Pancreas (tissue), 10 donors: Measurements from ENCODE around the gene IFITM10. TPM values are rescaled to one million over a fixed set of nuclear protein-coding genes. Genes with fewer than 3 reads are reported as not detected.

Source experiments
- ATAC-seq, 4 donors: fragments of 200-7000 bp; cut with Tn5 transposase; one replicate each; pipeline versions ENCODE4 v1.8.0 to v1.9.1; 2020; ENCODE audit warnings: mild to moderate bottlenecking in 4 of 4, moderate library complexity in 4 of 4
- DNase-seq, 6 donors: peaks; one replicate each; pipeline ENCODE4 v3.0.0-alpha.2; 2020
- FAIRE-seq: peaks from 2 replicates; lab custom pipeline; 2012; peaks lifted over from hg19 to GRCh38; lab: Jason Lieb, UNC
- H3K27ac ChIP-seq, 4 donors: fragments of 200-600 bp; sonication (generic); 1 replicate in 3 of 4; 2 replicates in 1 of 4; pipeline versions ENCODE4 v1.5.0 to v1.8.0; 2020
- H3K27me3 ChIP-seq, 4 donors: fragments of 200-600 bp; one replicate each; pipeline ENCODE4 v1.8.0; 2021
- H3K36me3 ChIP-seq, 3 donors: fragments of 200-600 bp; sonication (generic) in 1 of 3; one replicate each; pipeline versions ENCODE4 v1.5.0 to v1.8.0; 2020 to 2021
- H3K4me1 ChIP-seq, 3 donors: fragments of 200-600 bp; one replicate each; pipeline ENCODE4 v1.8.0; 2021
- H3K4me3 ChIP-seq, 4 donors: fragments of 200-600 bp; sonication (generic) in 2 of 4; one replicate each; pipeline versions ENCODE4 v1.5.0 to v1.8.0; 2020 to 2021
- H3K9me3 ChIP-seq, 4 donors: fragments of 200-600 bp; one replicate each; pipeline ENCODE4 v1.8.0; 2021
- CTCF ChIP-seq, 4 donors: fragments of 200-600 bp; sonication (generic) in 3 of 4; IDR thresholded peaks; one replicate each; pipeline versions ENCODE4 v1.5.0 to v1.8.0; 2021; ENCODE audit warnings: antibody characterized with exemption in 4 of 4
- WGBS, 2 donors: extraction: QIAGEN DNeasy Blood & Tissue Kit; methylation state at CpG; one replicate each; pipeline ENCODE4 v1.1.7; 2013; 5-methylcytosine and 5-hydroxymethylcytosine counted together
- intact Hi-C, 3 donors: fragments of 100-400 bp; cut with DNase I; formaldehyde crosslinking; loops; one replicate each; pipeline versions ENCODE4 v1.11.1 to v1.14.2; 2022
- polyA plus RNA-seq, 2 donors: library from polyadenylated mRNA; stranded (reverse); fragments of 200-250 nt; gene quantifications; one replicate each; pipeline ENCODE4 v1.2.3, GENCODE V29; 2013
- total RNA-seq, 6 donors: library from RNA; stranded (reverse); fragmentation: NEBNext Ultra II Directional in 4 of 6; extraction: Animal tissue kit (Norgen Biotek cat#: 25700) in 4 of 6; gene quantifications; one replicate each; pipeline versions ENCODE4 v1.2.1 to v1.2.4, GENCODE V29; 2021 to 2023
- donor health status: healthy with polysubstance abuse.
- donor health status: DM: no; HTN: no; CAD: no; lungs with moderate emphysema.
- donor health status: DM: no; HTN: no; CAD: no.
- donor health status: control.
- donor health status: control.
- donor health status: Bipolar disorder and iron deficiency.
- donor health status: DM: yes; HTN: yes; CAD: no.
- donor health status: DM: no; HTN: no; CAD: no.
- donor health status: DM: no; HTN: no; CAD: no.
- donor health status: DM: yes; HTN: yes; CAD: no.

IFITM10 gene
- total and polyA plus RNA-seq, 8 donors = 0.28 to 2.0 (median 0.55) TPM

- 77 to 82% methylated on average over 25 of the region's 25 CpGs for WGBS, 2 donors
- peak in 3 of 4 donors; percentile 21 to 68 (median 68) for ATAC-seq
Observed at GRCh38 chr11:1780700-1781592, 30.6 kb upstream of the IFITM10 start.

GRCh38 chr11:1779806-1780699 is 29.7 kb upstream of the IFITM10 start:
- intact Hi-C loops = no loop called here
- Histone ChIP-seq H3K4me1 (no peaks in the 10 kb centered on the region), H3K9me3 (no peaks in the 10 kb centered on the region), H3K27ac (no peak overlapping the region), H3K27me3 (no peaks in the 10 kb centered on the region), H3K4me3 (no peak overlapping the region), H3K36me3 (no peaks in the 10 kb centered on the region)
- peak in 2 of 6 donors; percentile 47 to 54 for DNase-seq
- FAIRE-seq = no peak
- TF ChIP-seq CTCF (IDR thresholded peaks at IDR 0.05) = no peak
- WGBS, 2 donors = 76 to 85% methylated on average over 34 of the region's 34 CpGs
- ATAC-seq = no peak

More at GRCh38 chr11:1780700-1781592, 30.6 kb upstream of the IFITM10 start:
- DNase-seq (peak in 2 of 6 donors; percentile 62 to 66), FAIRE-seq (no peak)
- H3K4me3 ChIP-seq = no peak overlapping the region
- TF ChIP-seq CTCF (IDR thresholded peaks at IDR 0.05) = no peak
- H3K27ac ChIP-seq = peak overlapping the region in 2 of 4 donors; percentile 39 to 51
- H3K27me3 ChIP-seq = no peaks in the 10 kb centered on the region
- no peaks in the 10 kb centered on the region for H3K9me3 ChIP-seq
- H3K36me3 ChIP-seq = no peaks in the 10 kb centered on the region
- intact Hi-C loops = no loop called here
- no peaks in the 10 kb centered on the region for H3K4me1 ChIP-seq

- no peak overlapping the region for H3K4me3 ChIP-seq
- DNase-seq (peak in 1 of 6 donors; percentile 42), ATAC-seq (no peak), FAIRE-seq (no peak)
- TF ChIP-seq CTCF (IDR thresholded peaks at IDR 0.05) = no peak
- H3K36me3 ChIP-seq = no peaks in the 10 kb centered on the region
- no peaks in the 10 kb centered on the region for H3K4me1 ChIP-seq
- H3K9me3 ChIP-seq = no peaks in the 10 kb centered on the region
- H3K27me3 ChIP-seq = no peaks in the 10 kb centered on the region
- WGBS, 2 donors = 75 to 78% methylated on average over 17 of the region's 17 CpGs
- intact Hi-C loops = no loop called here
- no peak overlapping the region for H3K27ac ChIP-seq
Observed at GRCh38 chr11:1779034-1779805, 28.8 kb upstream of the IFITM10 start.

GRCh38 chr11:1778141-1778911 is 27.9 kb upstream of the IFITM10 start:
- intact Hi-C loops = no loop called here
- no peak for TF ChIP-seq CTCF (IDR thresholded peaks at IDR 0.05)
- 69 to 73% methylated on average over 14 of the region's 14 CpGs for WGBS, 2 donors
- H3K36me3 ChIP-seq = no peaks in the 10 kb centered on the region
- FAIRE-seq (no peak), ATAC-seq (peak in 1 of 4 donors; percentile 15), DNase-seq (peak in 2 of 6 donors; percentile 15 to 45)
- H3K4me3 ChIP-seq = no peak overlapping the region
- no peaks in the 10 kb centered on the region for H3K9me3 ChIP-seq
- no peaks in the 10 kb centered on the region for H3K4me1 ChIP-seq
- H3K27me3 ChIP-seq = no peaks in the 10 kb centered on the region
- no peak overlapping the region for H3K27ac ChIP-seq
